ENCODE measurements around the gene OSBPL2.

DNA sequence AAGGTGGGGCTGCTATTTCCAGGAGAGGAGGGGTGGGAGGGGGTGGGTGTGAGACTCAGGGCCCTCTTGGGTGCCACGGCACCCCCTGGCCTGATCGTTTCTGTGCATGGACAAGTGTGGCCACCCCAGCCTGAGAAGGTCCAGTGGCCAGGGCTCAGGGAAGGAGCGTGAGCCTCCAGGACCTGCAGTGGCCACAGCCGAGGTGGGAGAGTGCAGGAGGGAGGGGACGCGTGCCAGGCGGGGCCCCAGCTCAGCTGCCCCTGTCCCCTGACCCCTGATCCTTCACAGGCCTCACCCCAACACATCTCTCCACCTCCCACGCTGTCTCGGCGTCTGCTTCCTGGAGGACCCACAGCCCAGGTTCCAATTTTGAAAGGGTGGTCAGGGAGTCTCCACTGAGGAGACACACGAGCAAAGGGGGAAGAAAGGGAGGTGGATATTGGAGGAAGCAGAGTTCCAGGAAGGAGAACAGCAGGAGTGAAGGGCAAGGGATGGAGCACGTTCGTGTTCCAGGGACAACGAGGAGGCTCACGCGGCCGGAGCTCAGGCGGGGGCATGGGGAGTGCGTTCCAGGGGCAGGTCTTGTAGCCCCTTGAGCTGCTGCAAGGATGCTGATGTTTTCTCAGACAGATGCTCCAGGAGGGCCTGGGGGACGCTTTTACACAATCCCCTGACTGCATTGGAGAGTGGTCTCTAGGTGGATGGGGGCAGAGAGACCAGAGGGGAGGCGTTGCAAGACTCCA, 14.0 kb upstream of the OSBPL2 start:
- TF ChIP-seq, protein P1, sequence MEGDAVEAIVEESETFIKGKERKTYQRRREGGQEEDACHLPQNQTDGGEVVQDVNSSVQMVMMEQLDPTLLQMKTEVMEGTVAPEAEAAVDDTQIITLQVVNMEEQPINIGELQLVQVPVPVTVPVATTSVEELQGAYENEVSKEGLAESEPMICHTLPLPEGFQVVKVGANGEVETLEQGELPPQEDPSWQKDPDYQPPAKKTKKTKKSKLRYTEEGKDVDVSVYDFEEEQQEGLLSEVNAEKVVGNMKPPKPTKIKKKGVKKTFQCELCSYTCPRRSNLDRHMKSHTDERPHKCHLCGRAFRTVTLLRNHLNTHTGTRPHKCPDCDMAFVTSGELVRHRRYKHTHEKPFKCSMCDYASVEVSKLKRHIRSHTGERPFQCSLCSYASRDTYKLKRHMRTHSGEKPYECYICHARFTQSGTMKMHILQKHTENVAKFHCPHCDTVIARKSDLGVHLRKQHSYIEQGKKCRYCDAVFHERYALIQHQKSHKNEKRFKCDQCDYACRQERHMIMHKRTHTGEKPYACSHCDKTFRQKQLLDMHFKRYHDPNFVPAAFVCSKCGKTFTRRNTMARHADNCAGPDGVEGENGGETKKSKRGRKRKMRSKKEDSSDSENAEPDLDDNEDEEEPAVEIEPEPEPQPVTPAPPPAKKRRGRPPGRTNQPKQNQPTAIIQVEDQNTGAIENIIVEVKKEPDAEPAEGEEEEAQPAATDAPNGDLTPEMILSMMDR (IDR thresholded peaks at IDR 0.05; ENCODE audit: borderline replicate concordance, extremely low read depth, low read length, poor library complexity, severe bottlenecking): no peak
- no peak for TF ChIP-seq EZH2 (IDR thresholded peaks at IDR 0.05; ENCODE audit: borderline replicate concordance, low read depth, low read length, severe bottlenecking)

Measured in DND-41 (cell line).